Heart right ventricle (tissue), 16 donors: ENCODE results near the gene COMP. TPM values are rescaled to one million over a fixed set of nuclear protein-coding genes. Genes with fewer than 3 reads are reported as not detected.

Experiments
- ATAC-seq, 8 donors: fragments of 200-7000 bp; cut with Tn5 transposase; one replicate each; pipeline ENCODE4 v1.9.1; 2020; ENCODE audit warnings: mild to moderate bottlenecking in 8 of 8, moderate library complexity in 8 of 8, moderate number of reproducible peaks in 1 of 8
- DNase-seq, 2 donors: peaks; one replicate each; pipeline ENCODE4 v3.0.0-alpha.2; 2020
- H3K27ac ChIP-seq, 10 donors: fragments of 200-600 bp; sonication (generic) in 2 of 10; one replicate each; pipeline versions ENCODE4 v1.5.0 to v1.8.0; 2020 to 2022; ENCODE audit warnings: mild to moderate bottlenecking in 3 of 10
- H3K27me3 ChIP-seq, 7 donors: fragments of 200-600 bp; one replicate each; pipeline ENCODE4 v1.8.0; 2021 to 2022; ENCODE audit warnings: mild to moderate bottlenecking in 2 of 7
- H3K36me3 ChIP-seq, 9 donors: fragments of 200-600 bp; sonication (generic) in 1 of 9; one replicate each; pipeline versions ENCODE4 v1.5.0 to v1.8.0; 2020 to 2022; ENCODE audit warnings: mild to moderate bottlenecking in 2 of 9
- H3K4me1 ChIP-seq, 9 donors: fragments of 200-600 bp; sonication (generic) in 1 of 9; one replicate each; pipeline versions ENCODE4 v1.5.0 to v1.8.0; 2020 to 2022; ENCODE audit warnings: mild to moderate bottlenecking in 4 of 9
- H3K4me3 ChIP-seq, 10 donors: fragments of 200-600 bp; sonication (generic) in 2 of 10; one replicate each; pipeline versions ENCODE4 v1.5.0 to v1.8.0; 2020 to 2022; ENCODE audit warnings: mild to moderate bottlenecking in 7 of 10, moderate library complexity in 2 of 10
- H3K9me3 ChIP-seq, 11 donors: fragments of 200-600 bp in 10 of 11; sonication (generic) in 2 of 11; one replicate each; pipeline versions ENCODE4 v1.5.0 to v1.8.0; 2013 to 2022; ENCODE audit warnings: mild to moderate bottlenecking in 2 of 11, control low read depth in 1 of 11, moderate library complexity in 1 of 11
- CTCF ChIP-seq, 9 donors: fragments of 200-600 bp; sonication (generic) in 2 of 9; IDR thresholded peaks; one replicate each; pipeline versions ENCODE4 v1.5.0 to v1.8.0; 2021 to 2022; ENCODE audit warnings: antibody characterized with exemption in 9 of 9, mild to moderate bottlenecking in 5 of 9, moderate library complexity in 1 of 9
- WGBS, 2 donors: extraction: QIAGEN DNeasy Blood & Tissue Kit; methylation state at CpG; one replicate each; pipeline ENCODE4 v1.1.7; 2013; ENCODE audit warnings: inconsistent platforms in 1 of 2; 5-methylcytosine and 5-hydroxymethylcytosine counted together
- intact Hi-C, 10 donors: fragments of 100-400 bp; cut with DNase I; formaldehyde crosslinking; loops; one replicate each; pipeline versions ENCODE4 v1.11.1 to v1.14.2; 2022
- polyA plus RNA-seq, 2 donors: library from polyadenylated mRNA; stranded (reverse); fragments of 200-250 nt; gene quantifications; one replicate each; pipeline ENCODE4 v1.2.3, GENCODE V29; 2013
- total RNA-seq, 10 donors: library from RNA; stranded (reverse); fragmentation: NEBNext Ultra II Directional in 3 of 10; extraction: Animal tissue kit (Norgen Biotek cat#: 25700) in 3 of 10; gene quantifications; one replicate each; pipeline versions ENCODE4 v1.2.1 to v1.2.4, GENCODE V29; 2021 to 2023
- donor health status: Arrhythmogenic right ventricular cardiomyopathy.
- donor health status: ischemic (EF 13 %, LVEDD 7.1; RV severe dilation, severe dysfunction).
- donor health status: healthy with polysubstance abuse.
- donor health status: DM: no; HTN: yes; CAD: no.
- donor health status: DM: no; HTN: no; CAD: no.
- donor health status: ischemic (EF 25% LVEDD 6.9; RV normal size, moderate dysfunction).
- donor health status: ischemic (EF 25% LVEDD 5.7; RV mildly dilated, moderate dysfunction).
- donor health status: healthy.
- donor health status: DM: yes; HTN: yes; CAD: no.
- donor health status: Ischemic cardiomyopathy.
- donor health status: ischemic (EF 35%, LVEDD 5.7; RV mildly dilated, moderate dysfunction).
- donor health status: nonischemic (EF 11% LVEDD 7.7; RV severe dilation, severe dysfunction).
- donor health status: DM: yes; HTN: yes; CAD: no.
- donor health status: PGD.
- donor health status: ischemic (EF 29% LVEDD 5.4; RV normal size, mild dysfunction).
- donor health status: nonischemic (EF 23%, LVEDD 6.1; RV moderate dilation, normal function).

COMP gene
- total and polyA plus RNA-seq, 12 donors = 0.13 to 5.9 (median 0.43) TPM; not detected in 2

- no peaks in the 10 kb centered on the region for H3K27me3 ChIP-seq
- TF ChIP-seq CTCF (IDR thresholded peaks at IDR 0.05) = no peak
- intact Hi-C loops = loop anchor here in 5 of 10 donors (5.0 to 10.0 kb wide), 3 partner anchors 150 to 160 kb away; partner anchors contain the start of gene CRTC1 (in 4 of the 5)
- peak overlapping the region in 1 of 10 donors; percentile 31 for H3K27ac ChIP-seq
- 66 to 74% methylated on average over 4 of the region's 4 CpGs for WGBS, 2 donors
- H3K4me3 ChIP-seq = peak overlapping the region in 5 of 10 donors; percentile 80 to 95 (median 90)
- DNase-seq (no peak), ATAC-seq (no peak)
- H3K36me3 ChIP-seq = peaks cover 0 to 47% (median 0%) of the 10 kb centered on the region in 9 donors
- no peaks in the 10 kb centered on the region for H3K9me3 ChIP-seq
- H3K4me1 ChIP-seq = peaks cover 17 to 77% (median 70%) of the 10 kb centered on the region in 9 donors
These were observed 43.5 kb upstream of the COMP start for GRCh38 chr19:18834644-18834984.

- no peak for TF ChIP-seq CTCF (IDR thresholded peaks at IDR 0.05)
- DNase-seq (no peak), ATAC-seq (no peak)
- 28 to 40% methylated on average over 18 of the region's 18 CpGs for WGBS, 2 donors
- intact Hi-C loops = loop anchor here in 5 of 10 donors (5.0 to 10.0 kb wide), 3 partner anchors 149 to 159 kb away; partner anchors contain the start of gene CRTC1 (in 4 of the 5)
- Histone ChIP-seq H3K36me3 (peaks cover 0 to 42% (median 0%) of the 10 kb centered on the region in 9 donors), H3K27ac (peak overlapping the region in 3 of 10 donors; percentile 31 to 96 (median 93)), H3K4me1 (peaks cover 13 to 71% (median 65%) of the 10 kb centered on the region in 9 donors), H3K27me3 (no peaks in the 10 kb centered on the region), H3K4me3 (peak overlapping the region in 9 of 10 donors; percentile 69 to 99 (median 90)), H3K9me3 (no peaks in the 10 kb centered on the region)
These were observed 42.9 kb upstream of the COMP start for GRCh38 chr19:18833849-18834643.

- peak overlapping the region; percentile 69 to 99 (median 90) for H3K4me3 ChIP-seq
- ATAC-seq (peak in 3 of 8 donors; percentile 9 to 28 (median 11)), DNase-seq (no peak)
- H3K36me3 ChIP-seq = peaks cover 0 to 35% (median 0%) of the 10 kb centered on the region in 9 donors
- H3K9me3 ChIP-seq = no peaks in the 10 kb centered on the region
- 5 to 6% methylated on average over 9 of the region's 9 CpGs for WGBS, 2 donors
- no peaks in the 10 kb centered on the region for H3K27me3 ChIP-seq
- peak overlapping the region in 8 of 10 donors; percentile 84 to 96 (median 88) for H3K27ac ChIP-seq
- no peak for TF ChIP-seq CTCF (IDR thresholded peaks at IDR 0.05)
- peaks cover 13 to 62% (median 55%) of the 10 kb centered on the region in 9 donors for H3K4me1 ChIP-seq
- intact Hi-C loops = loop anchor here in 5 of 10 donors (5.0 to 10.0 kb wide), 3 partner anchors 148 to 158 kb away; partner anchors contain the start of gene CRTC1 (in 4 of the 5)
These were observed 42.0 kb upstream of the COMP start for GRCh38 chr19:18833141-18833476.

GRCh38 chr19:18832306-18833140, 41.4 kb upstream of the COMP start:
- 0 to 1% methylated on average over 60 to 69 of the region's 69 CpGs for WGBS, 2 donors
- DNase-seq = no peak
- peak overlapping the region in 9 of 10 donors; percentile 84 to 96 (median 86) for H3K27ac ChIP-seq
- peak; percentile 18 to 56 (median 34) for ATAC-seq
- peaks cover 0 to 29% (median 0%) of the 10 kb centered on the region in 9 donors for H3K36me3 ChIP-seq
- H3K4me1 ChIP-seq = peaks cover 13 to 56% (median 50%) of the 10 kb centered on the region in 9 donors
- TF ChIP-seq CTCF (IDR thresholded peaks at IDR 0.05) = peak in 3 of 9 donors; percentile 12 to 22 (median 21)
- intact Hi-C loops = loop anchor here in 5 of 10 donors (5.0 to 10.0 kb wide), 3 partner anchors 148 to 158 kb away; partner anchors contain the start of gene CRTC1 (in 4 of the 5)
- peaks cover 0 to 4% (median 0%) of the 10 kb centered on the region in 7 donors for H3K27me3 ChIP-seq
- peak overlapping the region; percentile 69 to 99 (median 90) for H3K4me3 ChIP-seq
- peaks cover 0 to 5% (median 0%) of the 10 kb centered on the region in 11 donors for H3K9me3 ChIP-seq
